Measurements from ENCODE around the gene IRF7.

The IRF7 gene

GRCh38 chr11:563812-564578, 51.8 kb downstream of the IRF7 start:
- Histone ChIP-seq H3K9ac (ENCODE audit: low read depth, low read length) (no peak overlapping the region), H3K4me2 (ENCODE audit: low read length) (no peak overlapping the region), H3K4me3 (ENCODE audit: low read length) (no peak overlapping the region), H3K27me3 (ENCODE audit: control insufficient read depth, insufficient read depth, low read length) (no peaks in the 10 kb centered on the region), H3K36me3 (ENCODE audit: insufficient read depth, low read length) (peaks cover 8% of the 10 kb centered on the region), H3K9me3 (replicated peaks; ENCODE audit: low read length) (no peaks in the 10 kb centered on the region), H3K4me1 (ENCODE audit: control insufficient read depth, insufficient read depth, low read length) (peaks cover 27% of the 10 kb centered on the region)

GRCh38 chr11:563066-563811, 52.5 kb downstream of the IRF7 start:
- Histone ChIP-seq H3K4me2 (ENCODE audit: low read length) (no peak overlapping the region), H3K4me1 (ENCODE audit: control insufficient read depth, insufficient read depth, low read length) (peaks cover 25% of the 10 kb centered on the region), H3K27me3 (ENCODE audit: control insufficient read depth, insufficient read depth, low read length) (no peaks in the 10 kb centered on the region), H3K9ac (ENCODE audit: low read depth, low read length) (no peak overlapping the region), H3K36me3 (ENCODE audit: insufficient read depth, low read length) (peaks cover 8% of the 10 kb centered on the region), H3K4me3 (ENCODE audit: low read length) (no peak overlapping the region), H3K9me3 (replicated peaks; ENCODE audit: low read length) (no peaks in the 10 kb centered on the region)

Small RNA genes within 50 kb of the gene (small RNA-seq; reads per million reads assigned to genes)
- gene MIR210 = 97.8 reads per million, percentile 97 among the genes with 10 or more reads in this experiment

All from skeletal muscle satellite cell (primary cell).